HG03575 (cell line): ENCODE results near the gene TEX38.
"Not testable (repeated sequence)": the region's sequence is repeated elsewhere in the genome, so short reads cannot be mapped to it uniquely, and the experiment has no call there.

Experiments used
- ATAC-seq: cut with Tn5 transposase; IDR thresholded peaks from one replicate; pipeline ENCODE4 v1.9.1; 2021; ENCODE audit not compliant: unreplicated experiment, insufficient number of reproducible peaks, low FRiP score; ENCODE audit errors: extremely low read depth

Gene TEX38

GRCh38 chr1:46671554-46671953, at the start of gene TEX38:
TSS of gene TEX38 (plus strand) at chr1:46671854. CDS start at chr1:46671935, 81 bp downstream.
- no peak for ATAC-seq

GRCh38 chr1:46621930-46622329, 49.7 kb upstream of the TEX38 start:
- ATAC-seq, result no peak

GRCh38 chr1:46622344-46622743, 49.3 kb upstream of the TEX38 start:
- no peak for ATAC-seq

GRCh38 chr1:46623743-46624644, 47.7 kb upstream of the TEX38 start:
- no peak for ATAC-seq

- no peak for ATAC-seq
Measured at GRCh38 chr1:46630719-46631118, 40.9 kb upstream of the TEX38 start.

- no peak for ATAC-seq
Measured at GRCh38 chr1:46635205-46635604, 36.4 kb upstream of the TEX38 start.

GRCh38 chr1:46637444-46638083, 34.1 kb upstream of the TEX38 start:
- ATAC-seq, result no peak

GRCh38 chr1:46638921-46639320, 32.7 kb upstream of the TEX38 start:
- no peak for ATAC-seq

GRCh38 chr1:46639547-46639946, 32.1 kb upstream of the TEX38 start:
- no peak for ATAC-seq

- no peak for ATAC-seq
Measured at GRCh38 chr1:46642115-46642680, 29.5 kb upstream of the TEX38 start.

- ATAC-seq, result no peak
Measured at GRCh38 chr1:46643368-46643775, 28.3 kb upstream of the TEX38 start.

- no peak for ATAC-seq
Measured at GRCh38 chr1:46645815-46646214, 25.8 kb upstream of the TEX38 start.

GRCh38 chr1:46646331-46646730, 25.3 kb upstream of the TEX38 start:
- no peak for ATAC-seq

- no peak for ATAC-seq
Measured at GRCh38 chr1:46646844-46647243, 24.8 kb upstream of the TEX38 start.

- no peak for ATAC-seq
Measured at GRCh38 chr1:46647611-46648010, 24.0 kb upstream of the TEX38 start.

GRCh38 chr1:46649764-46650163, 21.9 kb upstream of the TEX38 start:
- no peak for ATAC-seq

GRCh38 chr1:46650491-46650890, 21.2 kb upstream of the TEX38 start:
- ATAC-seq, result no peak

- ATAC-seq, result not testable (repeated sequence)
Measured at GRCh38 chr1:46651152-46651551, 20.5 kb upstream of the TEX38 start.

GRCh38 chr1:46652321-46653100, 19.1 kb upstream of the TEX38 start:
- ATAC-seq, result no peak
